H9 (cell line): ENCODE results near the gene OR51L1. TPM values are rescaled to one million over a fixed set of nuclear protein-coding genes. Genes with fewer than 3 reads are reported as not detected.
"Not testable (repeated sequence)": the region's sequence is repeated elsewhere in the genome, so short reads cannot be mapped to it uniquely, and the experiment has no call there.

Experiments used
- DNase-seq: peaks from one replicate; pipeline ENCODE4 v3.0.0-alpha.2; 2017
- H2AFZ ChIP-seq: one replicate; pipeline ENCODE4 v1.6.1; 2013; ENCODE audit warnings: mild to moderate bottlenecking, low read length, control low read depth, moderate library complexity
- H2AK5ac ChIP-seq: 2 replicates; pipeline ENCODE4 v1.6.1; 2013; ENCODE audit warnings: low read length, control low read depth, mixed read lengths; ENCODE audit not compliant: insufficient read length
- H2BK120ac ChIP-seq: one replicate; pipeline ENCODE4 v1.6.1; 2013; ENCODE audit warnings: low read depth, mild to moderate bottlenecking, low read length, control low read depth, inconsistent platforms; ENCODE audit not compliant: poor library complexity, severe bottlenecking
- H2BK12ac ChIP-seq: 2 replicates; pipeline ENCODE4 v1.6.1; 2013; ENCODE audit warnings: low read length, control low read depth, mixed read lengths, low read depth; ENCODE audit not compliant: insufficient read length
- H2BK15ac ChIP-seq: 2 replicates; pipeline ENCODE4 v1.6.1; 2013; ENCODE audit warnings: low read depth, low read length, control low read depth
- H2BK20ac ChIP-seq: one replicate; pipeline ENCODE4 v1.6.1; 2013; ENCODE audit warnings: low read depth, mild to moderate bottlenecking, low read length, control low read depth, inconsistent platforms; ENCODE audit not compliant: poor library complexity, severe bottlenecking
- H2BK5ac ChIP-seq: 2 replicates; pipeline ENCODE4 v1.6.1; 2013; ENCODE audit warnings: low read length, control low read depth, mixed read lengths; ENCODE audit not compliant: insufficient read length
- H3K14ac ChIP-seq: 2 replicates; pipeline ENCODE4 v1.6.1; 2013; ENCODE audit warnings: low read length, control low read depth; ENCODE audit not compliant: insufficient read depth
- H3K18ac ChIP-seq: 2 replicates; pipeline ENCODE4 v1.6.1; 2013; ENCODE audit warnings: low read depth, mild to moderate bottlenecking, mixed read lengths, low read length, control low read depth; ENCODE audit not compliant: insufficient read length
- H3K23ac ChIP-seq: 2 replicates; pipeline ENCODE4 v1.6.1; 2013; ENCODE audit warnings: low read length, control low read depth, mixed read lengths, low read depth; ENCODE audit not compliant: insufficient read length
- H3K23me2 ChIP-seq: 2 replicates; pipeline ENCODE4 v1.6.1; 2013; ENCODE audit warnings: low read depth, mild to moderate bottlenecking, mixed read lengths, low read length, control low read depth; ENCODE audit not compliant: insufficient read length, poor library complexity, severe bottlenecking
- H3K27ac ChIP-seq: 2 replicates; pipeline ENCODE4 v1.5.1; 2013; ENCODE audit warnings: low read length, control low read depth, mixed read lengths, low read depth; ENCODE audit not compliant: insufficient read length
- H3K27me3 ChIP-seq: 2 replicates; pipeline ENCODE4 v1.6.1; 2013; ENCODE audit warnings: low read length, control low read depth, inconsistent platforms; ENCODE audit not compliant: insufficient read depth
- H3K4ac ChIP-seq: 2 replicates; pipeline ENCODE4 v1.6.1; 2013; ENCODE audit warnings: low read depth, mild to moderate bottlenecking, control low read depth, inconsistent platforms, low read length, moderate library complexity
- H3K4me1 ChIP-seq: 2 replicates; pipeline ENCODE4 v1.6.1; 2013; ENCODE audit warnings: low read length, control low read depth, inconsistent platforms; ENCODE audit not compliant: insufficient read depth
- H3K4me2 ChIP-seq: 2 replicates; pipeline ENCODE4 v1.6.1; 2013; ENCODE audit warnings: low read length, control low read depth, mixed read lengths; ENCODE audit not compliant: insufficient read length, insufficient read depth
- H3K56ac ChIP-seq: 2 replicates; pipeline ENCODE4 v1.6.1; 2013; ENCODE audit warnings: low read depth, mild to moderate bottlenecking, mixed read lengths, low read length, control low read depth; ENCODE audit not compliant: insufficient read length
- H3K79me1 ChIP-seq: 2 replicates; pipeline ENCODE4 v1.6.1; 2013; ENCODE audit warnings: low read depth, mild to moderate bottlenecking, moderate library complexity, low read length, control low read depth, inconsistent platforms; ENCODE audit not compliant: insufficient read depth, poor library complexity, severe bottlenecking
- H3K79me2 ChIP-seq: 2 replicates; pipeline ENCODE4 v1.6.1; 2013; ENCODE audit warnings: low read length, control low read depth, inconsistent platforms; ENCODE audit not compliant: insufficient read depth
- H3K9ac ChIP-seq: 2 replicates; pipeline ENCODE4 v1.6.1; 2013; ENCODE audit warnings: low read length, control low read depth, mixed read lengths; ENCODE audit not compliant: insufficient read length; ENCODE audit errors: extremely low read depth
- H3K9me3 ChIP-seq: one replicate; pipeline ENCODE4 v1.6.1; 2013; ENCODE audit warnings: low read depth, low read length, inconsistent platforms; ENCODE audit not compliant: control insufficient read depth
- H3T11ph ChIP-seq: one replicate; pipeline ENCODE4 v1.6.1; 2013; ENCODE audit warnings: mild to moderate bottlenecking, low read length, control low read depth, inconsistent platforms
- H4K20me1 ChIP-seq: one replicate; pipeline ENCODE4 v1.6.1; 2013; ENCODE audit not compliant: control insufficient read depth, insufficient read length, insufficient read depth
- H4K5ac ChIP-seq: 2 replicates; pipeline ENCODE4 v1.6.1; 2013; ENCODE audit warnings: low read depth, mild to moderate bottlenecking, mixed read lengths, low read length, control low read depth; ENCODE audit not compliant: insufficient read length
- H4K8ac ChIP-seq: replicated peaks from 2 replicates; pipeline ENCODE4 v1.6.1; 2013; ENCODE audit warnings: low read length, control low read depth, mixed read lengths, low read depth; ENCODE audit not compliant: insufficient read length
- H4K91ac ChIP-seq: 2 replicates; pipeline ENCODE4 v1.6.1; 2013; ENCODE audit warnings: low read depth, mild to moderate bottlenecking, moderate library complexity, mixed read lengths, low read length, control low read depth; ENCODE audit not compliant: insufficient read length
- H3K27ac Mint-ChIP-seq, 3 experiments: 2 replicates in 2 of 3; 3 replicates in 1 of 3; pipeline ENCODE4 v1.8.0; 2020 to 2021; ENCODE audit warnings: mixed read lengths in 3 of 3, mild to moderate bottlenecking in 1 of 3, moderate library complexity in 1 of 3
- H3K27me3 Mint-ChIP-seq: 2 replicates; pipeline ENCODE4 v1.8.0; 2021; ENCODE audit warnings: low read depth, mild to moderate bottlenecking, moderate library complexity, mixed read lengths
- H3K36me3 Mint-ChIP-seq, 3 experiments: 2 replicates in 2 of 3; 3 replicates in 1 of 3; pipeline ENCODE4 v1.8.0; 2020 to 2021; ENCODE audit warnings: low read depth in 3 of 3, mixed read lengths in 3 of 3; ENCODE audit not compliant: insufficient read depth in 1 of 3
- H3K4me1 Mint-ChIP-seq, 2 experiments: 2 replicates each; pipeline ENCODE4 v1.8.0; 2020; ENCODE audit warnings: mixed read lengths in 2 of 2
- H3K4me3 Mint-ChIP-seq, 2 experiments: 2 replicates in 1 of 2; 3 replicates in 1 of 2; pipeline ENCODE4 v1.8.0; 2020 to 2021; ENCODE audit warnings: mild to moderate bottlenecking in 2 of 2, mixed read lengths in 2 of 2, moderate library complexity in 1 of 2
- H3K9me3 Mint-ChIP-seq, 2 experiments: 2 replicates in 1 of 2; 3 replicates in 1 of 2; pipeline ENCODE4 v1.8.0; 2020; ENCODE audit warnings: mild to moderate bottlenecking in 2 of 2, mixed read lengths in 2 of 2, moderate library complexity in 1 of 2
- WGBS: extraction: QIAGEN DNeasy Blood & Tissue Kit; methylation state at CpG from one replicate; pipeline ENCODE4 v1.1.7; 2013; ENCODE audit warnings: missing lambda C conversion rate, low lambda C conversion rate, mixed read lengths; ENCODE audit not compliant: insufficient read length; ENCODE audit errors: extremely low coverage; 5-methylcytosine and 5-hydroxymethylcytosine counted together
- total RNA-seq: library from RNA; stranded (reverse); gene quantifications from 2 replicates; pipeline ENCODE4 v1.2.1, GENCODE V29; 2021
- TF ChIP-seq, protein P1 (sequence below): fragments of 200-600 bp; sonication (generic); conservative IDR thresholded peaks from 3 replicates; pipeline ENCODE4 v1.8.0; 2021; ENCODE audit warnings: antibody characterized with exemption, mild to moderate bottlenecking

Gene OR51L1
- total RNA-seq, 1 experiment from 2014 or later: not detected

- TF ChIP-seq, protein P1, sequence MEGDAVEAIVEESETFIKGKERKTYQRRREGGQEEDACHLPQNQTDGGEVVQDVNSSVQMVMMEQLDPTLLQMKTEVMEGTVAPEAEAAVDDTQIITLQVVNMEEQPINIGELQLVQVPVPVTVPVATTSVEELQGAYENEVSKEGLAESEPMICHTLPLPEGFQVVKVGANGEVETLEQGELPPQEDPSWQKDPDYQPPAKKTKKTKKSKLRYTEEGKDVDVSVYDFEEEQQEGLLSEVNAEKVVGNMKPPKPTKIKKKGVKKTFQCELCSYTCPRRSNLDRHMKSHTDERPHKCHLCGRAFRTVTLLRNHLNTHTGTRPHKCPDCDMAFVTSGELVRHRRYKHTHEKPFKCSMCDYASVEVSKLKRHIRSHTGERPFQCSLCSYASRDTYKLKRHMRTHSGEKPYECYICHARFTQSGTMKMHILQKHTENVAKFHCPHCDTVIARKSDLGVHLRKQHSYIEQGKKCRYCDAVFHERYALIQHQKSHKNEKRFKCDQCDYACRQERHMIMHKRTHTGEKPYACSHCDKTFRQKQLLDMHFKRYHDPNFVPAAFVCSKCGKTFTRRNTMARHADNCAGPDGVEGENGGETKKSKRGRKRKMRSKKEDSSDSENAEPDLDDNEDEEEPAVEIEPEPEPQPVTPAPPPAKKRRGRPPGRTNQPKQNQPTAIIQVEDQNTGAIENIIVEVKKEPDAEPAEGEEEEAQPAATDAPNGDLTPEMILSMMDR: no peak
- H3K4me3 Mint-ChIP-seq: no peak within 1 kb of the TSS
- H3K4me1 ChIP-seq: no peaks in the 10 kb centered on the region
- H2AK5ac ChIP-seq: no peak within 1 kb of the TSS
- no peak within 1 kb of the TSS for H2BK120ac ChIP-seq
- no peak within 1 kb of the TSS for H2BK20ac ChIP-seq
- no peaks in the 10 kb centered on the region for H3K27me3 ChIP-seq
- no peak within 1 kb of the TSS for H3K27ac ChIP-seq
- no peak within 1 kb of the TSS for H4K5ac ChIP-seq
- H3K23ac ChIP-seq: no peak within 1 kb of the TSS
- no peaks in the 10 kb centered on the region for H3K79me1 ChIP-seq
- no peaks in the 10 kb centered on the region for H3K9me3 Mint-ChIP-seq
- H3K4me1 Mint-ChIP-seq: no peaks in the 10 kb centered on the region
- no peak within 1 kb of the TSS for H3T11ph ChIP-seq
- H4K20me1 ChIP-seq: no peaks in the 10 kb centered on the region
- H3K9me3 ChIP-seq: no peaks in the 10 kb centered on the region
- no peaks in the 10 kb centered on the region for H3K27me3 Mint-ChIP-seq
- H3K27ac Mint-ChIP-seq: no peak within 1 kb of the TSS
- H3K14ac ChIP-seq: no peak within 1 kb of the TSS
- H2AFZ ChIP-seq: no peak within 1 kb of the TSS
- no peak within 1 kb of the TSS for H3K4ac ChIP-seq
- H2BK12ac ChIP-seq: no peak within 1 kb of the TSS
- no peak within 1 kb of the TSS for H3K18ac ChIP-seq
- no peak within 1 kb of the TSS for H3K56ac ChIP-seq
- no peak within 1 kb of the TSS for H3K4me2 ChIP-seq
- no peaks in the 10 kb centered on the region for H3K23me2 ChIP-seq
- no peak within 1 kb of the TSS for H4K8ac ChIP-seq
- no peak within 1 kb of the TSS for H3K9ac ChIP-seq
- DNase-seq: no peak
- H4K91ac ChIP-seq: no peak within 1 kb of the TSS
- no peaks in the 10 kb centered on the region for H3K36me3 Mint-ChIP-seq
- H2BK15ac ChIP-seq: no peak within 1 kb of the TSS
- no peak within 1 kb of the TSS for H2BK5ac ChIP-seq
- H3K79me2 ChIP-seq: no peaks in the 10 kb centered on the region
Measured at GRCh38 chr11:4947505-4947904, 47.1 kb upstream of the OR51L1 start, which contains the start of gene OR51A4. Gene OR51A4 (minus strand): TSS chr11:4947605. CDS start chr11:4947100, 505 bp downstream.

DNA sequence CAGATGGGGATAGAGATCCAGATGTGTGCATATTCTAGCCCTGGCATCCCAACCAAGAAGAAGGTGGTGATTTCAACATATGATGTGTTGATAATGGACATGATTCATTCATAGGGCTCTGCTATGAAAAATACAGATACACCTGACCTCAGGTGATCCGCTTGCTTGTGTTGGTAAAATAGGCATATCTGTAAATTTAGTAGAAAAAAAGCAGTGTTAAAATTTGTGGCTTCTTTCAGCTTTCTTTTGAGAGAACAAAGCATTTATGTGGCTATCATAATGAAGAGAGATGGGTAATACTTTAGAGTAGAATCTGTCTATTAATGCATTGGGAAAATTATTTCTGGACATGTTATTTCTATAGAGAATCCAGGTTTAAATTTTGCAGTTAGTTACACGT lies 39.0 kb upstream of the OR51L1 start, which contains the start of gene OR51A2:
Gene OR51A2 (minus strand): TSS at position 101 of the 400 bp plus-strand sequence. CDS start 0 bp downstream, at position 101.
- H3K9me3 Mint-ChIP-seq, H2BK15ac ChIP-seq, H2BK20ac ChIP-seq, H3K4me1 ChIP-seq, H3K27ac ChIP-seq, H4K91ac ChIP-seq, H3K23ac ChIP-seq, H2AK5ac ChIP-seq, H3K14ac ChIP-seq, H2BK12ac ChIP-seq, H3K27me3 Mint-ChIP-seq, H3K23me2 ChIP-seq, H3K36me3 Mint-ChIP-seq, H3T11ph ChIP-seq, H3K4me1 Mint-ChIP-seq, H3K18ac ChIP-seq, H3K79me1 ChIP-seq, DNase-seq, H3K9ac ChIP-seq, H4K5ac ChIP-seq, H3K27ac Mint-ChIP-seq, H3K4ac ChIP-seq, H3K79me2 ChIP-seq, H2BK5ac ChIP-seq, H3K4me3 Mint-ChIP-seq, H4K8ac ChIP-seq, H3K4me2 ChIP-seq, H3K9me3 ChIP-seq, H2BK120ac ChIP-seq, H3K27me3 ChIP-seq, H3K56ac ChIP-seq, H2AFZ ChIP-seq, H4K20me1 ChIP-seq: not testable (repeated sequence)
- WGBS: no CpG with 5 or more reads among the region's 2 CpGs
